ENCODE data around the gene AFG1L.

The AFG1L gene

GRCh38 chr6:108454356-108454755 is 159.5 kb downstream of the AFG1L start:
- DNase-seq (ENCODE audit: low read depth) = no peak

GRCh38 chr6:108455688-108456087 is 160.8 kb downstream of the AFG1L start:
- DNase-seq (ENCODE audit: low read depth) = no peak

DNA sequence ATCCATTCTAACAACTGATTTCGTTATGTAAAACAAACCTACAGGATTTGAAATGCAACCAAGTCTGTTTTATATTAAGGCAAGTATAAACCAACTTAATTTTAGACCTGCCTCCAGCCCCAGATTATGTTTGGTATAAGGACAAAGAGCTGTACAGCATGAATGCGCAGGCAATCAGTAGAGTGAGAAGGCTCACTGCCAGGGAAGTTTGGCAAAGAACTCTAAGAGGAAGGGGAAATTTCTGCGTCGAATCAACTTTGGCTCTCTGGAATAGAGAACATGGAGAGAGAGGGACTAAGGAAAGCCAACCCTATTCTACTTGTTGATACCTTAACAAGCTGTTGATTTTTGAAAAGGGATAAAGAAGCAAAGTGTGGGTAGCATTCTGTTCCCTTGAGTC is 168.9 kb downstream of the AFG1L start:
- no peak for DNase-seq (ENCODE audit: low read depth)

- no peak for DNase-seq (ENCODE audit: low read depth)
Measured at GRCh38 chr6:108464418-108465097, 169.7 kb downstream of the AFG1L start.

DNA sequence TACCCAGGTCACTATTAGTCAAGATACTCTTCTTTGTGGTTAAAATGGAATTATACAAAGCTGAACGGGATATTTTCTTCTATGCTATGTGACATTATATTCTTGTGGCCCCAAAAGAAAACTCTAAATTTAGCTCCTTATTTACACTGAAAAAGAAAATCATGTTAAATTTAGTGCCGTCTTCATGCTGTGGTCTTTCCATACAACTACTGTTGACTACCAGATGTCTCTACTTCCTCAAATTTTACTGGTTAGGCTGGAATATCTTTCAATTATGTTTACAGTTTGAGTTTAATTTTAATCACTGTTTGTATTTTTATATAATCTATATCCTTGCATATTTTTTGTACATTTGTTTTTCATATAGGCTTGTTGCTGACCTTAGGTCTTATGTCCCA is 170.2 kb downstream of the AFG1L start:
- no peak for DNase-seq (ENCODE audit: low read depth)

- no peak for DNase-seq (ENCODE audit: low read depth)
Measured at GRCh38 chr6:108468346-108468745, 173.5 kb downstream of the AFG1L start.

DNA sequence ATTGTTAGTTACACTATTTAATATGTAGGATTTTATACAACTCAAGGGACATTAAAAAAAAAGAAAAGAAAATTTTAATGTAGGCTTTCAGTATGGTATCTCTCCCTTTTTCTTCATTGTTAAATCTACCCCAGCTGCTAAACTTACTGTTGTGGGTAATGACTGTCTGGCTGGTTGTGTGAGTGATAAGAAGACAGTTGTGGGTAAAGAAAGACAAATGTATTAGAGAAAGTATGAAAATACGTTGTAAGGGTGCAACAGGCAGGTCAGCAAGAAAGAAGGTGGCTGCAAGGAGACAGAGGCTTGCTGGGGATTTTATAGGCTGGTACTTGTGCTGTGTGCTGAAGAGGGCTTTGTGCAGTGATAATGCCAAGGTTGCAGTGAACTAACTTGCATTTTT is 174.5 kb downstream of the AFG1L start:
- no peak for DNase-seq (ENCODE audit: low read depth)

DNA sequence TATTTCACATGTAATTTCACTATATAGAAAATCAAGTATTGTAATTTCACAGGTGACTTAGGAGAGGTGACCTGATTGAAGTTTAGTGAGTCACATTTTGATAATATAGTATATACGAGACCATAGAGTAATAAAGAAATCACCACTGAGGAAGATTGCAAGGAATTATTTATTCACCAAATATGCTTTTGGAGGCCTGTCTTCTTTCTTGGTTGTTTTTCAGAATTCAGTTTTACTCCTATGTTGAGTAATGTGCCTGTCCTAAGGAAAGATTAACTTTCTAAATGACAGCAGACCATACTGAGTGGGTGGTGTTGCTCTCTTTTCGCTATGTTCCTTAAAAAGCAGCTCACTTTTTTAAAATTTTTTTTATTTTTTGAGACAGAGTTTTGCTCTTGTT is 178.3 kb downstream of the AFG1L start:
- DNase-seq (ENCODE audit: low read depth) = no peak

DNA sequence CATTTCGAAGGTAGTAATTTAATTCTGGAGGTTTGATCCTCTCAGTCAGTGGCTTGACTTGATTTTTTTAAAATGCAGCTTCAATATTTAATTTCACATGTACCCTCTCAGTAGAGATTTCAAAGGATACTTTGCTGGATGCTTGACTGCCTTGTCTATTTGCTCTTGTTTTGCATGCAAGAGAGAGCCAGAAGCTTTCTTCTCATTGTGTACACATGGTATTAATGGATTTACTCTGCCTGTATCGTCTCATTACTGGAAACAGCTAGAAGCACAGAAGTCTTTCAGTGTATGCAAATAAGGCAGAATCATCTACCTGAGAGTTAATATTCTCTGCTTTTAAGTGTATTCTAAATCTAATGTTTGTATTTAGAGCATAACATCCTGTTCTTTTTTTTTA is 181.5 kb downstream of the AFG1L start:
- no peak for DNase-seq (ENCODE audit: low read depth)

- DNase-seq (ENCODE audit: low read depth) = no peak
Measured at GRCh38 chr6:108476847-108477430, 182.1 kb downstream of the AFG1L start.

GRCh38 chr6:108482559-108482958 is 187.7 kb downstream of the AFG1L start:
- DNase-seq (ENCODE audit: low read depth) = no peak

DNA sequence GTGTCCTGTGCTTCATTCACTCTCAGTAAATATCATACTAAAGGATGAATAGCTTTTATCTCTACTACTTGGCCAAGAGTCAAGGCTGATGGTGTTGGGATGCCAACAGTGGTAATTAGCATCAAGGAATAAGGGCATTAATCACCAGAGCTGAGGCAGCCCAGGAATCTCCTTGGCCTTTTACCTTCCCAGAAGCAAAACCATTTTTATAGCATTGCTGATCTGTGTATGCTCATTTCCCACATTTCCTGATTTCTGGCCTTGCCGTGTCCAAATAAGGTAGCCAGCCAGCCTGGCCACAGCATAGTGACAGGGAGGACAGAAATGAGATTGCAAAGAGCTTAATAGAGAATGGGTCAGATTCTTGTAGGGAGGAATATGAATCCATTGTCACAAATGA is 189.2 kb downstream of the AFG1L start:
- no peak for DNase-seq (ENCODE audit: low read depth)

- DNase-seq (ENCODE audit: low read depth) = no peak
Measured at GRCh38 chr6:108489699-108490098, 194.8 kb downstream of the AFG1L start.

- DNase-seq (ENCODE audit: low read depth) = no peak
Measured at GRCh38 chr6:108492131-108492766, 197.4 kb downstream of the AFG1L start.

DNA sequence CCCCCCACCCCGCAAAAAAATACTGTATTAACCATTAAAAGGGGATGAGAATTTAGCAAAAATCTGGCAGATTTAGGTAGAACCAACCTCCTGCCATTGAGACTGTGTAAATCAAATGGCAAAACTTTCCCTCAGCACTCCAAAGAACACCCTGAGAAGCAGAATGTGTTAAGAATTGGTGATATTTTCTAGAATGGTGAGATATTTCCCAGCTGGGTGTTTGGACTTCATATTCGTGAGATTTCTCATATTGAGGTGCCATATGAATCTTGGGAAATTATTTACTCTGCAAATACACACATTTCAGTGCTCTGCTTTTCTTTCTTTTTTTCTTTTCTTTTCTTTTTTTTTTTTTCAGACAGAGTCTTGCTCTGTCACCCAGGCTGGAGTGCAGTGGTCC is 199.6 kb downstream of the AFG1L start:
- DNase-seq (ENCODE audit: low read depth) = no peak

DNA sequence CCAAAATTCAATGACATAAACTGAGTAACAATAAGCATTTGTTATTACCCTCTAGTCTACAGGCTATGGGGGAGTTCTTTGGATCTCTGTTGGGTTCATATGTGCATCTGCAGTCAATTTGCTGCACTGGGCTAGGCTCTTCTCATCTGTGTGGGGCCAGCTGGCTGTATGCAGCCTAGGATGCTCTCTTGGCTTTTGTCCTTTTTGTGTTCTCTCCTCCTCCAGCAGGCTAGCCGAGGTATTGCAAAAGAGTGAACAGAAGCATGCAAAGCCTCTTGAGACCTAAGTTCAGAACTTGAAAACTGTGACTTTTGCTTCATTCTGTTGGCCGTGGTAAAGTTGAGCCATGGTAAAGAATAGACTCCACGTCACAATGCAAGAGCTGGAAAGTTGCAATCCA is 203.0 kb downstream of the AFG1L start:
- no peak for DNase-seq (ENCODE audit: low read depth)

DNA sequence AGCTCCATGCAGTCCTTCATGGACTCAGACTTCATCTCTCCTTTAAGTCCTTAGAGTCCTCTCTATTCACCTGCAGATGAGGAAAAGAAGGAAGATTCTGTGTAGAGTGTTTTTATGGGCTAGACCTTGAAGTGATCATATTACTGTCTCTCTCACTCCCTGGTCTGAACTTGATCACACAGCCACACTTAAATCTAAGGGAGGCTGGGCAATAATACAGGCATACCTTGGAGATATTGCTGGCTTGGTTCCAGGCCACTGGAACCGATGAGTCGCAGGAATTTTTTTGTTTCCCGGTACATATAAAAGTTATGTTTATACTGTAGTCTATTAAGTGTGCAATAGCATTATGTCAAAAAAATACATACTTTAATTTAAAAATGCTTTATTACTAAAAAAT is 206.7 kb downstream of the AFG1L start:
- no peak for DNase-seq (ENCODE audit: low read depth)

DNA sequence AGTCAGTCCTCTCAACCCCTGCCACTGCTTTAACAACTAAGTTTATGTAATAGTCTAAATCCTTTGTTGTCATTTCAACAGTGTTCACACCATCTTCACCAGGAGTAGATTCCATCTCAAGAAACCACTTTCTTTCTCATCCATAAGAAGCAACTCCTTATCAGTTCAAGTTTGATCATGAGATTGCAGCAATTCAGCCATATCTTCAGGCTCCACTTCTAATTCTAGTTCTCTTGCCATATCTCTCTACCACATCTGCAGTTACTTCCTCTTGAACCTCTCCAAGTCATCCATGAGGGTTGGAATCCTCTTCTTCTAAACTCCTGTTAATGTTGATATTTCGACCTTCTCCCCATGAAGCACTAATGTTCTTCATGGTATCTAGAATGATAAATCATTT is 208.0 kb downstream of the AFG1L start:
- DNase-seq (ENCODE audit: low read depth) = no peak

DNA sequence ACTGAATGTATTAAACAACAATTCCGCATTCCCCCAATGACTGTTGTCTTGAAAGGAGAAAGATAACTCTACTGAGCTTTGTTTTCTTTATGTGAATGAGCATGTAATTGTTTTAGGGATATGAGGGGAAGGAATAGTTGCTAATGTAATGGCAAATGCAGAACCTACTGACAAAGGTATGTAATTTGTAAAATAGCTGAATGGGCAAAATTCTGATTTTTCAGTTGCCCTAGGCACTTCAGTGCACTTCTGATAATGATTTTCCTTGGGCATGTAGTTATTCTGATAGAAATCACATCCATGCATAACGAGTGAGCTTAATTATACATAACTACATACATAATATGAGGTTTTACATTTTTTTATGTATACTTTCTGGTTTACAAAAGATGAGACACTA is 212.5 kb downstream of the AFG1L start:
- DNase-seq (ENCODE audit: low read depth) = no peak

DNA sequence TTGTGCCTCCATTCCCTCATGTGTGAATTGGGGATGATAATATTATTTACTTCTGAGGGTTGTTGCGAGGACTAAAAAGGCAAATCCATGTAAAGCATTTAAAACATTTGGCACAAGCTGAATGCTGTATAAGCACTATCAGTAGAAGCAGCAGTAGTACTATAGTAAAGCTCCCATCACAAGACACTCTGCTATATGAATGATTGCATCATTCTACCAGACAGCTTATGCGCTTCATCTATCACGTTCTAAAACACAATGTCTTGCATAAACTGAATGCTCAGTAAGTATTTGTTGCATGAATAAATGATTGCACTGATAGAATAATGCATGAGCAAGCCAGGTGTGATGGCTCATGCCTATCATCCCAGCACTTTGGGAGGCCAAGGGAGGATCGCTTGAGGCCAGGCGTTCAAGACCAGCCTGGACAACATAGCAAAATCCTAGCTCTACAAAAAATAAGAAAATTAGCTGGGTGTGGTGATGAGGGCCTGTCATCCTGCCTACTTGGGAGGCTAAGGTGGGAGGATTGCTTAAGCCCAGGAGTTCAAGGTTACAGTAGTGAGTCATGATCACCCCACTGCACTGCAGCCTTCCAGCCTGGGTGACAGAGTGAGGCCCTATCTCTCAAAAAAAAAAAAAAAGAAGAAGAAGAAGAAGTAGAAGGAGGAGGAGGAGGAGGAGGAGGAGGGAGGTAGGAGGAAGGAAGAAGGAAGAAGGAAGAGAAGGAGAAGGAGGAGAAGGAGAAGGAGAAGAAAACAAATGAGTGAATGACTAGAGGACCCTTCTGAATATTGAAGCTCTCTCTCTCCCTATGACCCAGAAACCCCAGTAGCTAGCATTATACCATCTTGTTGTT is 215.8 kb downstream of the AFG1L start:
- DNase-seq (ENCODE audit: low read depth) = no peak

GRCh38 chr6:108518714-108519576 is 224.1 kb downstream of the AFG1L start:
- DNase-seq (ENCODE audit: low read depth) = no peak

- DNase-seq (ENCODE audit: low read depth) = no peak
Measured at GRCh38 chr6:108521616-108522107, 226.8 kb downstream of the AFG1L start.
